ENCODE measurements around the gene NCOA7.

The NCOA7 gene

DNA sequence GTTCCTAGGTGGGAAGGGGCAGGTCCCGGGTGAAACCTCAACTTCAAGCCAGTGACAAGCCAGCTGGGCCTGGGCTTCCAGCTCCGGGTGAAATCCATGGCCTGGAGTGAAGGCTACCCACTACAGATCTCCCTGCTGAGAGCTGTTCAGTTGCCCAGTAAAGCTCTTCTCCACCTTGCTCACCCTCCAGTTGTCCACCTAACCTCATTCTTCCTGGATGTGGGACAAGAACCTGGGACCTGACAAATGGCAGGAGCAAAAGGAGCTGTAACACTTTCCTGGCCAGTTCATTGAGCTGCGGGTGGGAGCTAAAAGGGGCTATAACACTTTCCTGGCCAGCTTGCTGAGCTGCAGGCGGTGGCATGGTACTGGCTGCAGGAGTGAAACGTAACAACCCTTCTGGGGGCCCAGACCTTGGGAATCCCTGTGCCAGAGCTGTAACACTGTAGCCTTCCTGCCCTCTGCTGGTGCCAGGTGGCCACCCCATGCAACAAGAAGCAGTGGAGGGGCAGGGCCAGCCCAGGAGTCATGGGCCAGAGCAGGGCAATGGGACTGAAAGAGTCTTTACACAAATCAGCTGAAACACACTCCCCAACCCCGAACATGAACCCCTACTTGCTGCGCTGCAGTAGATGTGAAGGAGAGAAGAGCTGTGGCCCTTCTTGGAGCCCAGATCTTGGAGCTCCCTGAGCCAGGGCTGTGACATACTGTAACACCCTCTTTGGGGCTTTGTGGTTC is 162.2 kb downstream of the NCOA7 start:
- peak; percentile 47 for TF ChIP-seq CTCF (IDR thresholded peaks at IDR 0.05; ENCODE audit: low read depth, low read length)

GRCh38 chr6:125953502-125953875 is 162.7 kb downstream of the NCOA7 start:
- TF ChIP-seq CTCF (IDR thresholded peaks at IDR 0.05; ENCODE audit: low read depth, low read length): 0 out of 2 replicates have a peak, but pooled peaks have one; percentile 9

More for the DNA sequence above, 162.2 kb downstream of the NCOA7 start:
- no peak overlapping the region for H3K4me3 ChIP-seq (ENCODE audit: low read depth, low read length)

DNA sequence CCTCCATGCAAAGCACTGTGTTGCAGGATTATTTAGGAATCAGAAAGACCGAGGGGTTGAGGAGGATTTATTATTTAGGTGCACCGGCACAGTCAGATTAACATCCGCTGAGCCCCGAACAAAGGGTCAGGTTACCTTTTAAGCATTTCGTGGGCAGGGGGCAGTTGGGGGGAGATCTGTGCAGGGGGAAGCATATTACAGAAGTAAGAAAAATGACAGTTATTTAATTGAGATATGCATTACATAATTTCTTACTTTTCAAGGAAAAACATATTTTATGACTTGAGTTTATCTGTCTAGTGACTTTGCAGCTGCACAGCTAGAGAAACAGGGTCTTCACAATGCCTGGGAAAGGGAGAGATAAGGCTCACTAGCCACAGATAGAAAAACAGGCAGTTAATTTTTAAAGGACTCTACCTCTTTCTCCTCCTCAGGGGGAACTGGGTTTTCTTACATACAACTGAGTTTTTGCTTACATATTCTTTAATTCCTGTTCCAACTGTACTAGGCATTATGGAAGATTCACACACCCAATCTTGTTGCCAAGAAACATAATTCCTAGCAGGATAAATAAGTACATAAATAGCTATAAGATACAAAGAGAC is 164.1 kb downstream of the NCOA7 start:
- H3K4me3 ChIP-seq (ENCODE audit: low read depth, low read length): no peak overlapping the region
- no peak for TF ChIP-seq CTCF (IDR thresholded peaks at IDR 0.05; ENCODE audit: low read depth, low read length)

More at GRCh38 chr6:125953502-125953875, 162.7 kb downstream of the NCOA7 start:
- H3K4me3 ChIP-seq (ENCODE audit: low read depth, low read length): no peak overlapping the region

DNA sequence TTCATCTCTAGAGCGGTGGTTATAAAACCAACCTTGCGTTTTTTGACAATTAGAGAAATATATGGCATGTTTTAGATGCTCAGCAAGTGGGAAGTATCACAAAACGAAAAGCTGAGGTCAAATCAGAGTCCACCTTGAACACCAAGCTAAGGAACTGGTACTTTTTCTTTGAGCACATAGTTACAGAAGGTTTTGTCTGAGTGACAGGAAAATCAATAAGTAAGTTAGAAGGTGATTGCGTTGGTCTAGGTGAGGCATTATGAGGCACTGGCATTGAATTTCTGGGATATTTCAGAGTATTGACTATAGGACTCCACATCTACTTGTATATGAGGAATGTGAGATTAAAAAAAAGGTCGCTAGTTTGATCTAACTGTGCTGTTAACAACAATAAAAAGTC is 165.2 kb downstream of the NCOA7 start:
- no peak for TF ChIP-seq CTCF (IDR thresholded peaks at IDR 0.05; ENCODE audit: low read depth, low read length)
- H3K4me3 ChIP-seq (ENCODE audit: low read depth, low read length): peak overlapping the region; percentile 93

DNA sequence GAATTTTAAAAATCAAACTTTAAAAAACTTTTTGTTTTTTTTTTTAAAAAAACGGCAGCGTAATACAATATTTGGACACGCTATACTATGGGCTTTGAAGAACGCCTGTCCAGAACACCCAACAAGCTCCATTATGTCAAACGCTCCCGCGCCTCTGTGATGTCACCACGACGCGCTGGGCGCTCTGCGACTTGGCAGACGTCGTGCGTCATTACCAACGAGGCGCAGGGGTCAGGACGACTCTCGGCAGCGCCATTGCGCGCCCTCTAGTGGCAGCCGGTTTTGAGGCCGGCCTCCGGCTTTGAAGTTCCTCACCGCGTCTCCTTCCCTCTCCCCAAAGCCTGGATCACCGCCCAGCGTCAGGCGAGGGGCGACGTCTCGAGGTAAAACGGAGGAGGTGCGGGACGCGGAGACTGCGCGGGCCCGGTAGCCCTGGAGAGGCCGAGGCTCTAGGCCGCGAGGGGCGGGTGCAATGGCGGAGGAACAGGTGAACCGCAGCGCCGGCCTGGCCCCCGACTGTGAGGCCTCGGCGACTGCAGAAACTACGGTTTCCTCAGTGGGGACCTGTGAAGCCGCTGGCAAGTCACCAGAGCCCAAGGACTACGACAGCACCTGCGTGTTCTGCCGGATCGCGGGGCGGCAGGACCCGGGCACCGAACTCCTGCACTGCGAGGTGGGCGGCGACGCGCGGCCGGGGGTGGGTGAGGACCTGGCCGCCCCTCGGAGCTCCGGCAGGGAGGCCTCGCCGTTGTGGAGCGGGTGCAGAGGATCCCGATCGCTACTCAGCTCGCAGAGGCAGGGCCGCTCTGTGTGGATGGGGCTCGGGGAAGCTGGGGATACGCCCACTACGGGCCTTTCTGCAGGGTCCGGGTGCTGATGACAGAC is 166.0 kb downstream of the NCOA7 start, which contains the start of gene HINT3:
TSS of gene HINT3 (plus strand) at position 265 of the 885 bp plus-strand sequence. CDS start at position 473, 208 bp downstream.
- peak; percentile 86 for TF ChIP-seq CTCF (IDR thresholded peaks at IDR 0.05; ENCODE audit: low read depth, low read length)
- peak within 1 kb of the TSS; percentile 93 for H3K4me3 ChIP-seq (ENCODE audit: low read depth, low read length)

DNA sequence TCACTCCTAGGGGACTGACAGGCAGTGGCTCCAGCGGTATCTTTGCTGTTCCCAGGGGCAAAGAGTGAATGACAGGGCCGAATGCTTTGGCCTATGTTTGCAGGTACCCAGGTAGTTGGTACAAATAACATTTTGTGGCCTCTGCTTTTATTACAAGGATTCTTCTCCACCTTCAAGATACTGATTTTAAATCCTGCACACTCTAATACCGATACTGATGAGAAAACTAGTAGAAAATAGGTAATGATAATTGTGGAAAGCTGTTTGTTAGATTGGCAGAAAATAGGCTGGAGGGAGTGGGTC is 166.6 kb downstream of the NCOA7 start:
- TF ChIP-seq CTCF (IDR thresholded peaks at IDR 0.05; ENCODE audit: low read depth, low read length): no peak
- H3K4me3 ChIP-seq (ENCODE audit: low read depth, low read length): peak overlapping the region; percentile 93

Measured in WI38 (cell line).